PC-3 (cell line): ENCODE measurements around the gene CRTAC1. TPM values are rescaled to one million over a fixed set of nuclear protein-coding genes. Genes with fewer than 3 reads are reported as not detected.

ENCODE experiments used
- ATAC-seq: fragments of 200-7000 bp; cut with Tn5 transposase; 2 replicates; pipeline ENCODE4 v1.9.1; 2020; ENCODE audit warnings: mild to moderate bottlenecking, moderate library complexity
- BruUV-seq: library from RNA; stranded (reverse); fragments of 400-500 nt; replicated peaks from 2 replicates; lab custom pipeline; 2021; lab: Mats Ljungman, UMichigan
- CTCF ChIA-PET: fragments of 300-600 bp; sonication (Branson Sonifier 250); formaldehyde crosslinking; loops from one replicate; lab custom pipeline; 2022; ENCODE audit warnings: antibody characterized with exemption; lab: Charles Lee
- POLR2A ChIA-PET: fragments of 300-600 bp; sonication (Branson Sonifier 250); formaldehyde crosslinking; loops from one replicate; lab custom pipeline; 2022; ENCODE audit warnings: antibody characterized with exemption; ENCODE audit not compliant: unreplicated experiment; lab: Charles Lee
- DNase-seq: peaks from one replicate; pipeline ENCODE4 v3.0.0-alpha.2; 2015
- H2AFZ ChIP-seq: fragments of 300-600 bp; sonication (generic); 2 replicates; pipeline ENCODE4 v1.6.0; 2016; ENCODE audit warnings: antibody characterized with exemption, low read length
- H3F3A ChIP-seq: fragments of 300-600 bp; sonication (generic); one replicate; pipeline ENCODE4 v1.6.0; 2017; ENCODE audit warnings: antibody characterized with exemption, low read length, control low read depth, mild to moderate bottlenecking; ENCODE audit not compliant: unreplicated experiment
- H3K27ac ChIP-seq: fragments of 300-600 bp; sonication (generic); 2 replicates; pipeline ENCODE4 v1.5.1; 2016; ENCODE audit warnings: mild to moderate bottlenecking, low read length
- H3K27me3 ChIP-seq: fragments of 300-600 bp; sonication (generic); 2 replicates; pipeline ENCODE4 v1.6.1; 2016; ENCODE audit warnings: low read length, mixed read lengths
- H3K36me3 ChIP-seq: fragments of 300-600 bp; sonication (generic); 2 replicates; pipeline ENCODE4 v1.6.1; 2016; ENCODE audit warnings: low read depth, mixed run types, low read length, mixed read lengths
- H3K4me1 ChIP-seq: fragments of 300-600 bp; sonication (generic); 2 replicates; pipeline ENCODE4 v1.5.1; 2016; ENCODE audit warnings: low read length; ENCODE audit not compliant: insufficient read depth
- H3K4me2 ChIP-seq: fragments of 300-600 bp; sonication (generic); 2 replicates; pipeline ENCODE4 v1.6.0; 2016; ENCODE audit warnings: low read length
- H3K4me3 ChIP-seq: fragments of 300-600 bp; sonication (generic); 2 replicates; pipeline ENCODE4 v1.5.1; 2016; ENCODE audit warnings: mild to moderate bottlenecking, low read length, mixed read lengths
- H3K79me2 ChIP-seq: fragments of 300-600 bp; sonication (generic); 2 replicates; pipeline ENCODE4 v1.6.1; 2017; ENCODE audit warnings: low read length, mixed read lengths
- H3K9ac ChIP-seq: fragments of 300-600 bp; sonication (generic); 2 replicates; pipeline ENCODE4 v1.6.0; 2016; ENCODE audit warnings: mild to moderate bottlenecking, low read length
- H3K9me2 ChIP-seq: fragments of 300-600 bp; sonication (generic); replicated peaks from 2 replicates; pipeline ENCODE4 v1.6.1; 2016; ENCODE audit warnings: mixed run types, low read length, mixed read lengths
- H3K9me3 ChIP-seq: fragments of 300-600 bp; sonication (generic); 2 replicates; pipeline ENCODE4 v1.6.1; 2016; ENCODE audit warnings: low read length, mixed read lengths
- H4K20me1 ChIP-seq: fragments of 300-600 bp; sonication (generic); 2 replicates; pipeline ENCODE4 v1.6.1; 2016; ENCODE audit warnings: low read length, mixed read lengths
- EZH2 ChIP-seq: fragments of 300-600 bp; sonication (generic); IDR thresholded peaks from one replicate; pipeline ENCODE4 v1.6.1; 2017; ENCODE audit warnings: antibody characterized with exemption, mild to moderate bottlenecking, low read length; ENCODE audit not compliant: unreplicated experiment
- EZH2phosphoT487 ChIP-seq: fragments of 300-600 bp; sonication (generic); IDR thresholded peaks from 2 replicates; pipeline ENCODE4 v1.6.1; 2018; ENCODE audit warnings: mild to moderate bottlenecking, antibody characterized with exemption, low read length, borderline replicate concordance
- intact Hi-C: fragments of 100-400 bp; cut with micrococcal nuclease; formaldehyde crosslinking; loops from 2 replicates; pipeline ENCODE4 v1.9.0; 2023
- total RNA-seq: library from RNA; depleted of rRNA; stranded (reverse); fragments of >200 nt; gene quantifications from 2 replicates; pipeline ENCODE4 v1.2.3, GENCODE V29; 2014
- TF ChIP-seq, protein P1 (sequence below): fragments of 300-600 bp; sonication (generic); conservative IDR thresholded peaks from 2 replicates; pipeline ENCODE4 v1.5.1; 2017; ENCODE audit warnings: antibody characterized with exemption, low read depth, mild to moderate bottlenecking, low read length

CRTAC1 gene
- total RNA-seq, 1 experiment from 2014 or later, result not detected

DNA sequence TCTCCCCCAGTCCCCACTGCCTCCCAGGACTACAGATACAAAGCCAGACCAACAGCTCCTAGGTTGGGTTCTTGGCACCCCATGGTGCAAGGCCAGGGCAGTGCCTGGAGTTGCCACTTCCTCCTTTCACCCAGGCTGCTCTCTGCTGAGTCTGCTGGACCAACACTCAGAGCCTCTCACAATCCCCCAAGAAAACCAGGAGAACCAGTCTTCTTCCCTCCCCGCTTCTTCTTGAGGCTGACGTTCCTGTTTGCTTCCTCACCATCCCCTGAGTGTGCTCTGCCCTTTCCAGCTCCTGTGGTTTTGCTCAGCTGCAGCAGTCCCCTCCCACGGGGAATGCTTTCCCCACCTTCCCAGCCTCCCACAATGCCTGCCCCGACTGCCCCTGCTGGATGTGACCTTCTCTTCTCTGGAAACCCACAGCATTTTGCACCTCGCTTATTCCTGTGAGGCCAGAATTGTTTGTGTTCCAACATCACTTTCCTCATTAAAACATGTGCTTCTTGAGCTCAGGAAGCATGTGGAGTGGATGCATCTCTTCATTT lies 90.9 kb downstream of the CRTAC1 start:
- Histone ChIP-seq H3K36me3 (no peaks in the 10 kb centered on the region), H3K9ac (no peak overlapping the region), H3K79me2 (no peaks in the 10 kb centered on the region), H3K4me3 (no peak overlapping the region), H2AFZ (no peak overlapping the region), H3K9me2 (no peaks in the 10 kb centered on the region), H4K20me1 (no peaks in the 10 kb centered on the region), H3K4me1 (no peaks in the 10 kb centered on the region), H3K27ac (no peak overlapping the region), H3K4me2 (no peak overlapping the region), H3K9me3 (no peaks in the 10 kb centered on the region), H3F3A (no peaks in the 10 kb centered on the region), H3K27me3 (peaks cover 5% of the 10 kb centered on the region; the same call in 1 of the 2 replicates)
- ChIA-PET POLR2A (no interaction called here), CTCF (no interaction called here)
- BruUV-seq, result no TSS peak
- TF ChIP-seq EZH2 (no peak), EZH2phosphoT487 (no peak)
- TF ChIP-seq, protein P1, sequence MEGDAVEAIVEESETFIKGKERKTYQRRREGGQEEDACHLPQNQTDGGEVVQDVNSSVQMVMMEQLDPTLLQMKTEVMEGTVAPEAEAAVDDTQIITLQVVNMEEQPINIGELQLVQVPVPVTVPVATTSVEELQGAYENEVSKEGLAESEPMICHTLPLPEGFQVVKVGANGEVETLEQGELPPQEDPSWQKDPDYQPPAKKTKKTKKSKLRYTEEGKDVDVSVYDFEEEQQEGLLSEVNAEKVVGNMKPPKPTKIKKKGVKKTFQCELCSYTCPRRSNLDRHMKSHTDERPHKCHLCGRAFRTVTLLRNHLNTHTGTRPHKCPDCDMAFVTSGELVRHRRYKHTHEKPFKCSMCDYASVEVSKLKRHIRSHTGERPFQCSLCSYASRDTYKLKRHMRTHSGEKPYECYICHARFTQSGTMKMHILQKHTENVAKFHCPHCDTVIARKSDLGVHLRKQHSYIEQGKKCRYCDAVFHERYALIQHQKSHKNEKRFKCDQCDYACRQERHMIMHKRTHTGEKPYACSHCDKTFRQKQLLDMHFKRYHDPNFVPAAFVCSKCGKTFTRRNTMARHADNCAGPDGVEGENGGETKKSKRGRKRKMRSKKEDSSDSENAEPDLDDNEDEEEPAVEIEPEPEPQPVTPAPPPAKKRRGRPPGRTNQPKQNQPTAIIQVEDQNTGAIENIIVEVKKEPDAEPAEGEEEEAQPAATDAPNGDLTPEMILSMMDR, result no peak
- intact Hi-C loops, result no loop called here
- ATAC-seq, result no peak
- DNase-seq, result peak; percentile 5

GRCh38 chr10:97937928-97938327 lies 92.5 kb downstream of the CRTAC1 start:
- Histone ChIP-seq H3K9me3 (no peaks in the 10 kb centered on the region), H3K4me1 (no peaks in the 10 kb centered on the region), H4K20me1 (no peaks in the 10 kb centered on the region), H3K36me3 (no peaks in the 10 kb centered on the region), H3K79me2 (no peaks in the 10 kb centered on the region), H3K4me3 (no peak overlapping the region), H2AFZ (no peak overlapping the region), H3K4me2 (no peak overlapping the region), H3F3A (no peaks in the 10 kb centered on the region), H3K9ac (no peak overlapping the region), H3K27ac (no peak overlapping the region), H3K9me2 (no peaks in the 10 kb centered on the region), H3K27me3 (peaks cover 5% of the 10 kb centered on the region; the same call in 1 of the 2 replicates)
- ATAC-seq (no peak), DNase-seq (no peak)
- no TSS peak for BruUV-seq
- TF ChIP-seq, protein P1, result no peak
- no peak for TF ChIP-seq EZH2phosphoT487
- no peak for TF ChIP-seq EZH2
- intact Hi-C loops, result no loop called here
- POLR2A ChIA-PET, result no interaction called here
- CTCF ChIA-PET, result no interaction called here

- DNase-seq (no peak), ATAC-seq (no peak)
- H3K27me3 ChIP-seq, result peaks cover 2% of the 10 kb centered on the region; the same call in 1 of the 2 replicates
- no peak overlapping the region for H3K4me2 ChIP-seq
- no peaks in the 10 kb centered on the region for H3F3A ChIP-seq
- H3K36me3 ChIP-seq, result no peaks in the 10 kb centered on the region
- no peaks in the 10 kb centered on the region for H3K9me2 ChIP-seq
- H2AFZ ChIP-seq, result no peak overlapping the region
- CTCF ChIA-PET, result no interaction called here
- H3K4me1 ChIP-seq, result no peaks in the 10 kb centered on the region
- no peak for TF ChIP-seq EZH2phosphoT487
- no peak for TF ChIP-seq EZH2
- TF ChIP-seq, protein P1, result no peak
- H4K20me1 ChIP-seq, result no peaks in the 10 kb centered on the region
- no peak overlapping the region for H3K9ac ChIP-seq
- intact Hi-C loops, result no loop called here
- POLR2A ChIA-PET, result no interaction called here
- H3K27ac ChIP-seq, result no peak overlapping the region
- no peaks in the 10 kb centered on the region for H3K9me3 ChIP-seq
- no peaks in the 10 kb centered on the region for H3K79me2 ChIP-seq
- BruUV-seq, result no TSS peak
- no peak overlapping the region for H3K4me3 ChIP-seq
These were observed 93.4 kb downstream of the CRTAC1 start for GRCh38 chr10:97937054-97937453.
